IgD-negative memory B cell (primary cell): ENCODE results near the gene ZBBX. TPM values are rescaled to one million over a fixed set of nuclear protein-coding genes. Genes with fewer than 3 reads are reported as not detected.
A peak's percentile ranks its signal among the peaks of the same experiment; 100 is the strongest.
"Not testable (repeated sequence)": the region's sequence is repeated elsewhere in the genome, so short reads cannot be mapped to it uniquely, and the experiment has no call there.

ENCODE experiments used
- H3K27ac Mint-ChIP-seq, 3 donors: one replicate each; pipeline ENCODE4 v1.8.0; 2020 to 2022; ENCODE audit warnings: mild to moderate bottlenecking in 3 of 3, mixed read lengths in 3 of 3, moderate library complexity in 1 of 3
- H3K27me3 Mint-ChIP-seq: one replicate; pipeline ENCODE4 v1.8.0; 2021; ENCODE audit warnings: mixed read lengths
- H3K36me3 Mint-ChIP-seq: one replicate; pipeline ENCODE4 v1.8.0; 2020; ENCODE audit warnings: mild to moderate bottlenecking, mixed read lengths
- H3K4me1 Mint-ChIP-seq, 3 donors: one replicate each; pipeline ENCODE4 v1.8.0; 2020 to 2022; ENCODE audit warnings: mixed read lengths in 3 of 3, mild to moderate bottlenecking in 1 of 3
- H3K4me3 Mint-ChIP-seq, 4 donors: one replicate each; pipeline ENCODE4 v1.8.0; 2020 to 2022; ENCODE audit warnings: mild to moderate bottlenecking in 4 of 4, mixed read lengths in 4 of 4, moderate library complexity in 3 of 4
- H3K9me3 Mint-ChIP-seq, 3 donors: one replicate each; pipeline ENCODE4 v1.8.0; 2020 to 2021; ENCODE audit warnings: mixed read lengths in 3 of 3, mild to moderate bottlenecking in 1 of 3
- polyA plus RNA-seq: library from polyadenylated mRNA; unstranded; fragments of 300-500 nt; fragmentation: Illumina TruSeq; gene quantifications from one replicate; pipeline ENCODE4 v1.2.3, GENCODE V29; 2021

The ZBBX gene
- not detected for polyA plus RNA-seq

- Mint-ChIP-seq H3K27me3 (peaks cover 2% of the 10 kb centered on the region), H3K4me1 (peaks cover 0 to 4% (median 3%) of the 10 kb centered on the region in 3 donors), H3K36me3 (no peaks in the 10 kb centered on the region), H3K4me3 (peak within 1 kb of the TSS; percentile 41 to 90 (median 80)), H3K9me3 (no peaks in the 10 kb centered on the region), H3K27ac (peak within 1 kb of the TSS; percentile 43 to 94 (median 88))
These were observed at the start of gene ZBBX for GRCh38 chr3:167380004-167380689. Gene ZBBX, minus strand, starts transcription at chr3:167380297. Its CDS starts 7,396 bp downstream, at chr3:167372901.

- not testable (repeated sequence) for H3K4me3 Mint-ChIP-seq, H3K36me3 Mint-ChIP-seq, H3K27me3 Mint-ChIP-seq, H3K9me3 Mint-ChIP-seq, H3K27ac Mint-ChIP-seq, H3K4me1 Mint-ChIP-seq
These were observed 46.9 kb upstream of the ZBBX start for GRCh38 chr3:167426962-167427361.

GRCh38 chr3:167422396-167422795 is 42.3 kb upstream of the ZBBX start:
- not testable (repeated sequence) for H3K4me1 Mint-ChIP-seq, H3K4me3 Mint-ChIP-seq, H3K27ac Mint-ChIP-seq, H3K27me3 Mint-ChIP-seq, H3K9me3 Mint-ChIP-seq, H3K36me3 Mint-ChIP-seq

GRCh38 chr3:167409611-167410010 is 29.5 kb upstream of the ZBBX start:
- Mint-ChIP-seq H3K27ac (no peak overlapping the region), H3K9me3 (peaks cover 0 to under 1% (median 0%) of the 10 kb centered on the region in 3 donors), H3K36me3 (no peaks in the 10 kb centered on the region), H3K4me1 (no peaks in the 10 kb centered on the region), H3K27me3 (no peaks in the 10 kb centered on the region), H3K4me3 (no peak overlapping the region)

- H3K4me3 Mint-ChIP-seq, result no peak overlapping the region
- no peaks in the 10 kb centered on the region for H3K27me3 Mint-ChIP-seq
- no peaks in the 10 kb centered on the region for H3K9me3 Mint-ChIP-seq
- no peaks in the 10 kb centered on the region for H3K4me1 Mint-ChIP-seq
- no peak overlapping the region for H3K27ac Mint-ChIP-seq
- H3K36me3 Mint-ChIP-seq, result no peaks in the 10 kb centered on the region
These were observed 26.9 kb upstream of the ZBBX start for GRCh38 chr3:167406876-167407492.

- H3K9me3 Mint-ChIP-seq, result no peaks in the 10 kb centered on the region
These were observed 17.7 kb upstream of the ZBBX start for GRCh38 chr3:167397826-167398225.

GRCh38 chr3:167396075-167396474 is 16.0 kb upstream of the ZBBX start:
- H3K27me3 Mint-ChIP-seq, result peaks cover 3% of the 10 kb centered on the region
- H3K4me1 Mint-ChIP-seq, result no peaks in the 10 kb centered on the region
- H3K4me3 Mint-ChIP-seq, result no peak overlapping the region
- H3K27ac Mint-ChIP-seq, result no peak overlapping the region
- peaks cover 2% of the 10 kb centered on the region for H3K36me3 Mint-ChIP-seq
- no peaks in the 10 kb centered on the region for H3K9me3 Mint-ChIP-seq

More at GRCh38 chr3:167397826-167398225, 17.7 kb upstream of the ZBBX start:
- no peak overlapping the region for H3K4me3 Mint-ChIP-seq
- H3K36me3 Mint-ChIP-seq, result peaks cover 2% of the 10 kb centered on the region
- no peaks in the 10 kb centered on the region for H3K4me1 Mint-ChIP-seq
- H3K27ac Mint-ChIP-seq, result no peak overlapping the region
- peaks cover 3% of the 10 kb centered on the region for H3K27me3 Mint-ChIP-seq

- no peaks in the 10 kb centered on the region for H3K9me3 Mint-ChIP-seq
- peaks cover 3% of the 10 kb centered on the region for H3K27me3 Mint-ChIP-seq
- peaks cover 2% of the 10 kb centered on the region for H3K36me3 Mint-ChIP-seq
- no peak overlapping the region for H3K27ac Mint-ChIP-seq
- H3K4me3 Mint-ChIP-seq, result no peak overlapping the region
- H3K4me1 Mint-ChIP-seq, result no peaks in the 10 kb centered on the region
These were observed 13.9 kb upstream of the ZBBX start for GRCh38 chr3:167394003-167394402.

GRCh38 chr3:167382155-167382554 is 2.1 kb upstream of the ZBBX start:
- Mint-ChIP-seq H3K36me3 (no peaks in the 10 kb centered on the region), H3K4me3 (no peak overlapping the region), H3K27me3 (peaks cover 2% of the 10 kb centered on the region), H3K4me1 (peaks cover 0 to 4% (median 3%) of the 10 kb centered on the region in 3 donors), H3K27ac (no peak overlapping the region), H3K9me3 (no peaks in the 10 kb centered on the region)

- Mint-ChIP-seq H3K4me1 (peaks cover 0 to 4% (median 3%) of the 10 kb centered on the region in 3 donors), H3K27ac (no peak overlapping the region), H3K9me3 (no peaks in the 10 kb centered on the region), H3K27me3 (peaks cover 2% of the 10 kb centered on the region), H3K4me3 (no peak overlapping the region), H3K36me3 (no peaks in the 10 kb centered on the region)
These were observed 4.6 kb downstream of the ZBBX start for GRCh38 chr3:167375478-167375877.

GRCh38 chr3:167372138-167372537 is 8.0 kb downstream of the ZBBX start:
- Mint-ChIP-seq H3K4me3 (no peak overlapping the region), H3K36me3 (no peaks in the 10 kb centered on the region), H3K9me3 (no peaks in the 10 kb centered on the region), H3K4me1 (no peaks in the 10 kb centered on the region), H3K27me3 (no peaks in the 10 kb centered on the region), H3K27ac (no peak overlapping the region)

- Mint-ChIP-seq H3K9me3 (peaks cover 0 to 3% (median 0%) of the 10 kb centered on the region in 3 donors), H3K4me1 (no peaks in the 10 kb centered on the region), H3K36me3 (peaks cover 2% of the 10 kb centered on the region), H3K27me3 (peaks cover 3% of the 10 kb centered on the region), H3K4me3 (no peak overlapping the region), H3K27ac (no peak overlapping the region)
These were observed 18.1 kb downstream of the ZBBX start for GRCh38 chr3:167361948-167362347.

GRCh38 chr3:167361306-167361705 is 18.8 kb downstream of the ZBBX start:
- Mint-ChIP-seq H3K36me3 (peaks cover 2% of the 10 kb centered on the region), H3K4me1 (no peaks in the 10 kb centered on the region), H3K27me3 (peaks cover 3% of the 10 kb centered on the region), H3K4me3 (no peak overlapping the region), H3K9me3 (peaks cover 0 to 3% (median 0%) of the 10 kb centered on the region in 3 donors), H3K27ac (no peak overlapping the region)

- Mint-ChIP-seq H3K36me3 (peaks cover 2% of the 10 kb centered on the region), H3K9me3 (peaks cover 0 to 3% (median 0%) of the 10 kb centered on the region in 3 donors), H3K27me3 (no peaks in the 10 kb centered on the region)
These were observed 24.7 kb downstream of the ZBBX start for GRCh38 chr3:167355446-167355845.

GRCh38 chr3:167354751-167355150 is 25.3 kb downstream of the ZBBX start:
- peaks cover 0 to 3% (median 0%) of the 10 kb centered on the region in 3 donors for H3K9me3 Mint-ChIP-seq
- peaks cover 2% of the 10 kb centered on the region for H3K36me3 Mint-ChIP-seq
- no peaks in the 10 kb centered on the region for H3K4me1 Mint-ChIP-seq
- no peak overlapping the region for H3K27ac Mint-ChIP-seq
- no peaks in the 10 kb centered on the region for H3K27me3 Mint-ChIP-seq
- no peak overlapping the region for H3K4me3 Mint-ChIP-seq

More at GRCh38 chr3:167355446-167355845, 24.7 kb downstream of the ZBBX start:
- H3K4me3 Mint-ChIP-seq, result no peak overlapping the region
- no peaks in the 10 kb centered on the region for H3K4me1 Mint-ChIP-seq
- no peak overlapping the region for H3K27ac Mint-ChIP-seq
